NCI-H2107 treated with DMSO at 0.1 percent for 48 hours (cell line): ENCODE results near the gene GPER1.
"Not testable (repeated sequence)": the region's sequence is repeated elsewhere in the genome, so short reads cannot be mapped to it uniquely, and the experiment has no call there.

Experiments
- DNase-seq: peaks from one replicate; lab custom pipeline; 2025; ENCODE audit not compliant: unreplicated experiment; lab: John Stamatoyannopoulos, UW

The GPER1 gene

DNA sequence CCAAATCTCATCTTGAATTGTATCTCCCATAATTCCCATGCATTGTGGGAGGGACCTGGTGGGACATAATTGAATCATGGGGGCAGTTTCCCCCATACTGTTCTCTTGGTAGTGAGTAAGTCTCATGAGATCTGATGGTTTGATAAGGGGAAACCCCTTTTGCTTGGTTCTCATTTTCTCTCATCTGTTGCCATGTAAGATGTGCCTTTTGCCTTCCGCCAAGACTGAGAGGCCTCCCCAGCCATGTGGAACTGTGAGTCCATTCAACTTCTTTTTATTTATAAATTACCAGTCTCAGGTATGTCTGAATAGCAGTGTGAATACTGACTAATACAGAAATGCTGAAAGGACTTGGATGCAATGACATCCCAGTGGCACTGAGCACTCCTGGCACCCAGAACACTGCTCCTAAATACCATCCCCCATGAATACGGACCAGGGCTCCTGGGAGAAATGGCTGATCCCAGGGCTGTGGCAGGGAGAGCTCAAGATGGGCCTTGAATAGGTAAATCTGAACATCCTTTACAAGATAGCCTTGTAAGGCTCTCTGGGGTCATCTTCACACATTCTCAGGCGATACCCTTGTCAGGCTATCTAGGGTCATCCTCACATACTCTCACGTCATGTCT is 52.7 kb downstream of the GPER1 start:
- DNase-seq, result no peak

DNA sequence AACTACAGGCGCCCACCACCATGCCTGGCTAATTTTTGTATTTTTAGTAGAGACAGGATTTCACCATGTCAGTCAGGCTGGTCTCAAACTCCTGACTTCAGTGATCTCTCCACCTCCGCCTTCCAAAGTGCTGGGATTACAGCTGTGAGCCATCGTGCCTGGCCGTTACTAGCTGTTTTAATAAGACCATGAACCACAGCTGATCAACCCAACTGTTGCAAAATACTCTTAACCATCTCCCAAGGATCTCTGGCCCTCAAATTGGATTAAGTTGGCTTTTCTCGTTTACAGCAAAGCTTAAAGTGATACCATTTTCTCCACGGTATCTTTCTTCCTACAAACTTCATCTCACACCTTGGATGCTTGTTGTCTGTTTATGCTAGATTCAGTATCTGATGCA is 53.7 kb downstream of the GPER1 start:
- DNase-seq, result no peak

DNA sequence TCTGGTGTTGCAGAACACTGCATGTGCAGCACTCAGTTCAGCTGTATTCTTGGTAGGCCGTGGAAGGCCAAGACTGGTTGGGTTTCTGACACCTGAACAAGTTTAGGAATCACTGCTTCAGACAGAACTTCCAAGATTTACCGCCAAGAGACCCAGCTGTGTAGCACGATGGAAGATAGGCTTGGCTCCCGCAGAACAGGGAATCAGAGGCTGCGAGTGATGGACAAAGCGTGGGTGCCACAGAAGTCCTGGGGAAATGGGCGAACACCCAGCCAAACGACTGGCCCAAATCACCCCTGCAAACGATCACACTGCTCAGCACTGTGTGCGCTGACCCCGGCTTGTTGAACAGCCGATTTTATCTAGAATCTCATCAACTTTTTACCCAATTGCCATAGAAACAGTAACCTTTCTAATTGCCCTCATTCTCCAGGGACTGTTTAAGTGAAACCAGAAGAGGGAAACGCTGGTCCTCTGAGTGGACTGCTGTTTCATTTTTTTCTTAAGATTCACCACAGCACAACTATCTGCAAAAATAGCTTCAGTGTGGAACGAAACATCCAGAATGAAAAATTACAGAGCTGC is 54.2 kb downstream of the GPER1 start:
- DNase-seq, result no peak

DNA sequence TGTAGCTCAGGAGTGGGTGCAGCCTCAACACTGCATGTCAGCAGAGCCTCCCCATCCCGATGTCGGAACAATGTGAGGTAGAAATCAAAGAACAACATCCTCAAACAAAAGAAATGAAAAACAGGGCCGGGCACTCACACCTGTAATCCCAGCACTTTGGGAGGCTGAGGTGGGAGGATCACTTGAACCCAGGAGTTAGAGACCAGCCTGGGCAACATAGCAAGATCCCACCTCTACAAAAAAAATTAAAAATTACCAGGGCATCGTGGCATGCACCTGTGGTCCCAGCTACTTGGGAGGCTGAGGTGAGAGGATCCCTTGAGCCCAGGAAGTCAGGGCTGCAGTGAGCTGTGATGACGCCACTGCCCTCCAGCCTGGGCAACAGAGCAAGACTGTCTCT is 55.1 kb downstream of the GPER1 start:
- DNase-seq, result not testable (repeated sequence)
